GM23338 (cell line): ENCODE measurements around the gene CENPP. TPM values are rescaled to one million over a fixed set of nuclear protein-coding genes. Genes with fewer than 3 reads are reported as not detected.

ENCODE experiments used
- ATAC-seq: fragments of 200-7000 bp; cut with Tn5 transposase; 3 replicates; pipeline ENCODE4 v1.9.1; 2020
- DNase-seq: peaks from one replicate; pipeline ENCODE4 v3.0.0-alpha.2; 2015; ENCODE audit warnings: low spot score
- H2AFZ ChIP-seq: fragments of 200-600 bp; sonication (generic); 2 replicates; pipeline ENCODE4 v1.8.0; 2016; ENCODE audit warnings: antibody characterized with exemption, mild to moderate bottlenecking, moderate library complexity
- H3F3A ChIP-seq: fragments of 200-600 bp; sonication (generic); replicated peaks from 2 replicates; pipeline ENCODE4 v1.8.0; 2017; ENCODE audit warnings: antibody characterized with exemption, mixed run types, low read depth
- H3K27ac ChIP-seq: fragments of 200-600 bp; sonication (generic); 2 replicates; pipeline ENCODE4 v1.6.1; 2016; ENCODE audit warnings: low read depth
- H3K27me3 ChIP-seq: fragments of 200-600 bp; sonication (generic); 2 replicates; pipeline ENCODE4 v1.8.0; 2016; ENCODE audit warnings: mild to moderate bottlenecking, mixed run types, moderate library complexity; ENCODE audit not compliant: insufficient read depth
- H3K36me3 ChIP-seq: fragments of 200-600 bp; sonication (generic); 2 replicates; pipeline ENCODE4 v1.8.0; 2016; ENCODE audit warnings: mild to moderate bottlenecking; ENCODE audit not compliant: insufficient read depth
- H3K4me1 ChIP-seq: fragments of 200-600 bp; sonication (generic); 2 replicates; pipeline ENCODE4 v1.8.0; 2016; ENCODE audit warnings: mild to moderate bottlenecking, moderate library complexity; ENCODE audit not compliant: insufficient read depth
- H3K4me2 ChIP-seq: fragments of 200-600 bp; sonication (generic); 2 replicates; pipeline ENCODE4 v1.7.1; 2017; ENCODE audit warnings: mixed run types
- H3K4me3 ChIP-seq: fragments of 200-600 bp; sonication (generic); 2 replicates; pipeline ENCODE4 v1.6.1; 2016; ENCODE audit warnings: mixed run types
- H3K79me2 ChIP-seq: fragments of 200-600 bp; sonication (generic); replicated peaks from 2 replicates; pipeline ENCODE4 v1.8.0; 2017; ENCODE audit warnings: mild to moderate bottlenecking; ENCODE audit not compliant: insufficient read depth
- H3K9me2 ChIP-seq: fragments of 200-600 bp; sonication (generic); 2 replicates; pipeline ENCODE4 v1.8.0; 2017; ENCODE audit not compliant: insufficient read depth
- H4K20me1 ChIP-seq: fragments of 200-600 bp; sonication (generic); replicated peaks from 2 replicates; pipeline ENCODE4 v1.8.0; 2017; ENCODE audit warnings: mild to moderate bottlenecking; ENCODE audit not compliant: insufficient read depth
- H3K27ac Mint-ChIP-seq: 2 replicates; pipeline ENCODE4 v1.8.0; 2020; ENCODE audit warnings: inconsistent platforms, mild to moderate bottlenecking, moderate library complexity, mixed read lengths
- H3K27me3 Mint-ChIP-seq: 3 replicates; pipeline ENCODE4 v1.8.0; 2022; ENCODE audit warnings: low read depth, mild to moderate bottlenecking, moderate library complexity, mixed read lengths, inconsistent platforms; ENCODE audit not compliant: insufficient read depth, poor library complexity
- H3K36me3 Mint-ChIP-seq: 3 replicates; pipeline ENCODE4 v1.8.0; 2021; ENCODE audit warnings: low read depth, mild to moderate bottlenecking, inconsistent platforms, moderate library complexity, mixed read lengths
- H3K4me1 Mint-ChIP-seq: 3 replicates; pipeline ENCODE4 v1.8.0; 2020; ENCODE audit warnings: mild to moderate bottlenecking, inconsistent platforms, mixed read lengths
- H3K4me3 Mint-ChIP-seq: 3 replicates; pipeline ENCODE4 v1.8.0; 2021; ENCODE audit warnings: moderate library complexity, mild to moderate bottlenecking, inconsistent platforms, mixed read lengths
- H3K9me3 Mint-ChIP-seq: 3 replicates; pipeline ENCODE4 v1.8.0; 2020; ENCODE audit warnings: moderate library complexity, mild to moderate bottlenecking, inconsistent platforms, mixed read lengths
- CREB1 ChIP-seq: fragments of 250-450 bp; sonication (Bioruptor Pico); IDR thresholded peaks from 2 replicates; pipeline ENCODE4 v1.5.0; 2020; ENCODE audit warnings: low read depth, mild to moderate bottlenecking, moderate library complexity
- CTCF ChIP-seq, 2 experiments: fragments of 200-600 bp in 1 of 2; sonication (generic) in 1 of 2; conservative IDR thresholded peaks; 2 replicates each; pipeline versions ENCODE4 v1.5.1 to v1.6.1; 2016 to 2017; ENCODE audit warnings: antibody characterized with exemption in 2 of 2, low read depth in 2 of 2, mild to moderate bottlenecking in 2 of 2, moderate library complexity in 1 of 2
- ETS1 ChIP-seq: IDR thresholded peaks from 2 replicates; pipeline ENCODE4 v1.6.1; 2016; ENCODE audit warnings: antibody characterized with exemption
- EZH2 ChIP-seq: fragments of 200-600 bp; sonication (generic); IDR thresholded peaks from one replicate; pipeline ENCODE4 v1.8.0; 2017; ENCODE audit warnings: antibody characterized with exemption, mild to moderate bottlenecking, low read depth; ENCODE audit not compliant: unreplicated experiment
- EZH2phosphoT487 ChIP-seq: fragments of 200-600 bp; sonication (generic); IDR thresholded peaks from one replicate; pipeline ENCODE4 v1.8.1; 2018; ENCODE audit warnings: antibody characterized with exemption; ENCODE audit not compliant: unreplicated experiment
- JUNB ChIP-seq: IDR thresholded peaks from one replicate; pipeline ENCODE4 v1.6.1; 2016; ENCODE audit warnings: antibody characterized with exemption; ENCODE audit not compliant: unreplicated experiment
- NANOG ChIP-seq: IDR thresholded peaks from 2 replicates; pipeline ENCODE4 v1.6.1; 2016; ENCODE audit warnings: antibody characterized with exemption, borderline replicate concordance
- POLR2AphosphoS5 ChIP-seq: IDR thresholded peaks from 2 replicates; pipeline ENCODE4 v1.6.1; 2016; ENCODE audit warnings: antibody characterized with exemption, low read depth
- ZNF114 ChIP-seq: fragments of 250-450 bp; sonication (Bioruptor Pico); IDR thresholded peaks from 2 replicates; pipeline ENCODE4 v1.5.0; 2020; ENCODE audit warnings: mild to moderate bottlenecking, moderate library complexity
- ZNF331 ChIP-seq: fragments of 250-450 bp; sonication (Bioruptor Pico); IDR thresholded peaks from 2 replicates; pipeline ENCODE4 v1.5.0; 2020; ENCODE audit warnings: low read depth, mild to moderate bottlenecking, moderate library complexity
- ZNF462 ChIP-seq: fragments of 250-450 bp; sonication (Bioruptor Pico); IDR thresholded peaks from 2 replicates; pipeline ENCODE4 v1.5.0; 2020; ENCODE audit warnings: mild to moderate bottlenecking, moderate library complexity
- polyA plus RNA-seq: library from polyadenylated mRNA; unstranded; fragments of >200 nt; fragmentation: Nextera tagmentation; extraction: Ambion mirVana; gene quantifications from 2 replicates; pipeline ENCODE4 v1.2.1, GENCODE V29; 2016
- total RNA-seq: library from RNA; depleted of rRNA; stranded (reverse); fragments of >200 nt; shearing (Covaris generic); gene quantifications from 2 replicates; pipeline ENCODE4 v1.2.3, GENCODE V29; 2014

The CENPP gene
- total and polyA plus RNA-seq, 2 experiments from 2014 or later = 11.0 to 12.6 TPM

- TF ChIP-seq CTCF (conservative IDR thresholded peaks at IDR 0.05; ENCODE audit: low read depth in 2 of 2) (no peak), EZH2 (no peak), NANOG (no peak)
These were observed 131.8 kb downstream of the CENPP start (continued) for GRCh38 chr9:92457576-92457975.

- H3K27me3 ChIP-seq = no peaks in the 10 kb centered on the region
- no peak overlapping the region for H3K4me3 ChIP-seq
- no peaks in the 10 kb centered on the region for H3K9me2 ChIP-seq
- no peaks in the 10 kb centered on the region for H3K36me3 ChIP-seq
- H3F3A ChIP-seq = no peaks in the 10 kb centered on the region
- H2AFZ ChIP-seq = no peak overlapping the region
- H3K79me2 ChIP-seq = no peaks in the 10 kb centered on the region
- H3K9me3 Mint-ChIP-seq = no peaks in the 10 kb centered on the region
- H3K4me2 ChIP-seq = no peak overlapping the region
- ATAC-seq = no peak; the same call in 2 of the 3 replicates
- no peaks in the 10 kb centered on the region; the same call in 1 of the 2 replicates for H4K20me1 ChIP-seq
- H3K36me3 Mint-ChIP-seq = no peaks in the 10 kb centered on the region
- no peak for DNase-seq
- H3K4me1 ChIP-seq = no peaks in the 10 kb centered on the region
- no peaks in the 10 kb centered on the region for H3K27me3 Mint-ChIP-seq
- no peak overlapping the region for H3K27ac Mint-ChIP-seq
- H3K4me3 Mint-ChIP-seq = no peak overlapping the region
- H3K27ac ChIP-seq = no peak overlapping the region
- no peaks in the 10 kb centered on the region for H3K4me1 Mint-ChIP-seq
- TF ChIP-seq ZNF331 (CRISPR knock-in tag) = no peak
- no peak for TF ChIP-seq EZH2phosphoT487
- TF ChIP-seq POLR2AphosphoS5 = no peak
- no peak for TF ChIP-seq ETS1
- TF ChIP-seq CREB1 = no peak
- TF ChIP-seq ZNF114 (CRISPR knock-in tag) = no peak
- TF ChIP-seq CTCF (conservative IDR thresholded peaks at IDR 0.05; ENCODE audit: low read depth in 2 of 2) = no peak
- no peak for TF ChIP-seq NANOG
- no peak for TF ChIP-seq JUNB
- TF ChIP-seq EZH2 = no peak
- TF ChIP-seq ZNF462 (CRISPR knock-in tag) = no peak
These were observed 137.6 kb downstream of the CENPP start for GRCh38 chr9:92463387-92463786.
